ENCODE results near the gene SFR1. TPM values are rescaled to one million over a fixed set of nuclear protein-coding genes. Genes with fewer than 3 reads are reported as not detected.

SFR1 gene
- polyA plus RNA-seq, 3 donors, result 6.4 to 18.1 (median 16.9) TPM

- peak in 2 of 3 donors; percentile 8 to 69 for DNase-seq
- no peak for TF ChIP-seq CTCF (IDR thresholded peaks at IDR 0.05)
- no peak overlapping the region for H3K4me2 ChIP-seq (replicated peaks; ENCODE audit: extremely low read depth, low read length, poor library complexity, severe bottlenecking)
- 100% methylated on average over 2 of the region's 3 CpGs for WGBS (ENCODE audit: insufficient coverage)
- Mint-ChIP-seq H3K27ac (peak overlapping the region; percentile 98 to 100 (median 99)), H3K36me3 (peaks cover 2 to 6% of the 10 kb centered on the region in 2 donors), H3K4me1 (peaks cover 14% of the 10 kb centered on the region), H3K27me3 (ENCODE audit: low read depth in 3 of 3) (peaks cover 0 to 5% (median 1%) of the 10 kb centered on the region in 3 donors), H3K4me3 (no peak overlapping the region), H3K9me3 (no peaks in the 10 kb centered on the region)
- H3K4me3 ChIP-seq (replicated peaks in 1 of 3; ENCODE audit: low read depth in 2 of 3, low read length in 3 of 3), result no peak overlapping the region
- H3K4me1 ChIP-seq (ENCODE audit: control insufficient read depth in 1 of 2, insufficient read depth in 2 of 2, low read length in 2 of 2), result peaks cover 12 to 18% of the 10 kb centered on the region in 2 donors
- peak overlapping the region; percentile 99 for H3K9ac ChIP-seq (ENCODE audit: insufficient read depth, low read length, poor library complexity, severe bottlenecking)
- peaks cover 0 to under 1% of the 10 kb centered on the region in 2 donors for H3K36me3 ChIP-seq (replicated peaks in 1 of 2; ENCODE audit: control insufficient read depth in 1 of 2, insufficient read depth in 2 of 2, low read length in 2 of 2)
- intact Hi-C loops (cut with micrococcal nuclease), result loop anchor here (5.0 to 10.0 kb wide), 4 partner anchors 153 to 205 kb away; partner anchors contain the start of genes SLK (in 2 of the 2) and STN1 (in 2 of the 2)
- H3K79me2 ChIP-seq (ENCODE audit: insufficient read depth, low read length), result peaks cover 18% of the 10 kb centered on the region
- H3K27me3 ChIP-seq (ENCODE audit: control insufficient read depth in 2 of 2, insufficient read depth in 2 of 2, low read length in 2 of 2), result no peaks in the 10 kb centered on the region
- H4K20me1 ChIP-seq (ENCODE audit: insufficient read depth, low read length), result no peaks in the 10 kb centered on the region
- peak overlapping the region; percentile 81 for H2AFZ ChIP-seq (ENCODE audit: insufficient read depth, low read depth, low read length, poor library complexity, severe bottlenecking)
- peak overlapping the region in 1 of 2 donors; percentile 100 for H3K27ac ChIP-seq (ENCODE audit: low read depth in 1 of 2, low read length in 2 of 2)
- no peaks in the 10 kb centered on the region for H3K9me3 ChIP-seq (replicated peaks in 1 of 2; ENCODE audit: control insufficient read depth in 1 of 2, insufficient read depth in 1 of 2, low read length in 2 of 2)
Measured at GRCh38 chr10:104119996-104120395, 2.0 kb upstream of the SFR1 start.

- peaks cover 12 to 18% of the 10 kb centered on the region in 2 donors for H3K4me1 ChIP-seq (ENCODE audit: control insufficient read depth in 1 of 2, insufficient read depth in 2 of 2, low read length in 2 of 2)
- intact Hi-C loops (cut with micrococcal nuclease), result loop anchor here (5.0 to 10.0 kb wide), 4 partner anchors 153 to 206 kb away; partner anchors contain the start of genes SLK (in 2 of the 2) and STN1 (in 2 of the 2)
- peak overlapping the region; percentile 86 to 91 for H3K4me3 Mint-ChIP-seq
- peaks cover 14% of the 10 kb centered on the region for H3K4me1 Mint-ChIP-seq
- H3K27ac ChIP-seq (ENCODE audit: low read depth in 1 of 2, low read length in 2 of 2), result peak overlapping the region; percentile 96 to 100
- peak overlapping the region; percentile 98 to 100 (median 99) for H3K27ac Mint-ChIP-seq
- H3K4me2 ChIP-seq (replicated peaks; ENCODE audit: extremely low read depth, low read length, poor library complexity, severe bottlenecking), result peak overlapping the region; percentile 78
- H3K27me3 ChIP-seq (ENCODE audit: control insufficient read depth in 2 of 2, insufficient read depth in 2 of 2, low read length in 2 of 2), result no peaks in the 10 kb centered on the region
- peaks cover 18% of the 10 kb centered on the region for H3K79me2 ChIP-seq (ENCODE audit: insufficient read depth, low read length)
- no peak for DNase-seq
- H3K36me3 ChIP-seq (replicated peaks in 1 of 2; ENCODE audit: control insufficient read depth in 1 of 2, insufficient read depth in 2 of 2, low read length in 2 of 2), result peaks cover 5 to 6% of the 10 kb centered on the region in 2 donors
- TF ChIP-seq CTCF (IDR thresholded peaks at IDR 0.05), result no peak
- H2AFZ ChIP-seq (ENCODE audit: insufficient read depth, low read depth, low read length, poor library complexity, severe bottlenecking), result peak overlapping the region; percentile 81
- peak overlapping the region in 2 of 3 experiments; percentile 61 to 95 for H3K4me3 ChIP-seq (replicated peaks in 1 of 3; ENCODE audit: low read depth in 2 of 3, low read length in 3 of 3)
- no CpG with 5 or more reads among the region's 2 CpGs for WGBS (ENCODE audit: insufficient coverage)
- peaks cover 0 to 5% (median 1%) of the 10 kb centered on the region in 3 donors for H3K27me3 Mint-ChIP-seq (ENCODE audit: low read depth in 3 of 3)
- no peaks in the 10 kb centered on the region for H3K9me3 Mint-ChIP-seq
- peaks cover 6 to 11% of the 10 kb centered on the region in 2 donors for H3K36me3 Mint-ChIP-seq
- peak overlapping the region; percentile 99 for H3K9ac ChIP-seq (ENCODE audit: insufficient read depth, low read length, poor library complexity, severe bottlenecking)
- no peaks in the 10 kb centered on the region for H4K20me1 ChIP-seq (ENCODE audit: insufficient read depth, low read length)
- H3K9me3 ChIP-seq (replicated peaks in 1 of 2; ENCODE audit: control insufficient read depth in 1 of 2, insufficient read depth in 1 of 2, low read length in 2 of 2), result no peaks in the 10 kb centered on the region
Measured at GRCh38 chr10:104120512-104120902, 1.5 kb upstream of the SFR1 start.
